ENCODE data around the gene CLCN4.

Gene CLCN4

DNA sequence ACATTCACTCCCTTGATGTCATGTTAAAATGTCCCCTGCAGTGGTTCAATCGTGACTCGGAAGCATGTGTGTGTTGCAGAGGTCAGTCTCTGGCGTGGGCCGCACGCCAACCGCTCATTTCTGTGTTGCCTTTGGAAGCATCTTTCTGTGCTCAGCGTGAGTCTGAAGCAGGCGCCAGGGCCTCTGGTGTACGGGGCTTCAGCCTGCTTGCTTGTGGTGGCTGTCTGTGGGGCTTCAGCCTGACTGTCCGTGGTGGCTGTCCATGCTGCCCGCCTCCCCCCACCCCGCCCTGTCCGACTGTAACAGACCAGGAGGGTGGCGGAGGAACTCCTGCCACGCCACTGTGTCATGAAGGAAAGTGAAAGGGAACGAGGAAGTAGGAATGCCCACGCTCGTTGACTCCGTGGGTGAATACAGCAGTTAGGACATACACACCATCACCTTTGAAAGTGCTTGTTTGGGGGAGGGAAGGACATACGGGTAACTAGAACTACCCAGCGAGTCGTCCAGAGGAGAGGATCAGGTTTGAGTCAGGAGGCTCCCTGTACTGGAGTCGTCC lies 14.7 kb upstream of the CLCN4 start:
- H3K4me1 ChIP-seq: no peaks in the 10 kb centered on the region
- H3K9ac ChIP-seq: no peak overlapping the region
- no peak overlapping the region for H3K27ac ChIP-seq
- H3K9me3 ChIP-seq (ENCODE audit: control insufficient read depth, low read length): no peaks in the 10 kb centered on the region
- no peak overlapping the region for H3K4me3 ChIP-seq (ENCODE audit: low read depth, low read length)
- TF ChIP-seq, protein P1, sequence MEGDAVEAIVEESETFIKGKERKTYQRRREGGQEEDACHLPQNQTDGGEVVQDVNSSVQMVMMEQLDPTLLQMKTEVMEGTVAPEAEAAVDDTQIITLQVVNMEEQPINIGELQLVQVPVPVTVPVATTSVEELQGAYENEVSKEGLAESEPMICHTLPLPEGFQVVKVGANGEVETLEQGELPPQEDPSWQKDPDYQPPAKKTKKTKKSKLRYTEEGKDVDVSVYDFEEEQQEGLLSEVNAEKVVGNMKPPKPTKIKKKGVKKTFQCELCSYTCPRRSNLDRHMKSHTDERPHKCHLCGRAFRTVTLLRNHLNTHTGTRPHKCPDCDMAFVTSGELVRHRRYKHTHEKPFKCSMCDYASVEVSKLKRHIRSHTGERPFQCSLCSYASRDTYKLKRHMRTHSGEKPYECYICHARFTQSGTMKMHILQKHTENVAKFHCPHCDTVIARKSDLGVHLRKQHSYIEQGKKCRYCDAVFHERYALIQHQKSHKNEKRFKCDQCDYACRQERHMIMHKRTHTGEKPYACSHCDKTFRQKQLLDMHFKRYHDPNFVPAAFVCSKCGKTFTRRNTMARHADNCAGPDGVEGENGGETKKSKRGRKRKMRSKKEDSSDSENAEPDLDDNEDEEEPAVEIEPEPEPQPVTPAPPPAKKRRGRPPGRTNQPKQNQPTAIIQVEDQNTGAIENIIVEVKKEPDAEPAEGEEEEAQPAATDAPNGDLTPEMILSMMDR (IDR thresholded peaks at IDR 0.05): no peak
- H3K79me2 ChIP-seq: no peaks in the 10 kb centered on the region
- H3K27me3 ChIP-seq (ENCODE audit: control insufficient read depth, insufficient read depth, low read length): no peaks in the 10 kb centered on the region
- H3K36me3 ChIP-seq (ENCODE audit: control insufficient read depth, insufficient read depth, low read length): no peaks in the 10 kb centered on the region
- H2AFZ ChIP-seq: no peak overlapping the region
- H3K4me2 ChIP-seq (ENCODE audit: low read length): no peak overlapping the region

DNA sequence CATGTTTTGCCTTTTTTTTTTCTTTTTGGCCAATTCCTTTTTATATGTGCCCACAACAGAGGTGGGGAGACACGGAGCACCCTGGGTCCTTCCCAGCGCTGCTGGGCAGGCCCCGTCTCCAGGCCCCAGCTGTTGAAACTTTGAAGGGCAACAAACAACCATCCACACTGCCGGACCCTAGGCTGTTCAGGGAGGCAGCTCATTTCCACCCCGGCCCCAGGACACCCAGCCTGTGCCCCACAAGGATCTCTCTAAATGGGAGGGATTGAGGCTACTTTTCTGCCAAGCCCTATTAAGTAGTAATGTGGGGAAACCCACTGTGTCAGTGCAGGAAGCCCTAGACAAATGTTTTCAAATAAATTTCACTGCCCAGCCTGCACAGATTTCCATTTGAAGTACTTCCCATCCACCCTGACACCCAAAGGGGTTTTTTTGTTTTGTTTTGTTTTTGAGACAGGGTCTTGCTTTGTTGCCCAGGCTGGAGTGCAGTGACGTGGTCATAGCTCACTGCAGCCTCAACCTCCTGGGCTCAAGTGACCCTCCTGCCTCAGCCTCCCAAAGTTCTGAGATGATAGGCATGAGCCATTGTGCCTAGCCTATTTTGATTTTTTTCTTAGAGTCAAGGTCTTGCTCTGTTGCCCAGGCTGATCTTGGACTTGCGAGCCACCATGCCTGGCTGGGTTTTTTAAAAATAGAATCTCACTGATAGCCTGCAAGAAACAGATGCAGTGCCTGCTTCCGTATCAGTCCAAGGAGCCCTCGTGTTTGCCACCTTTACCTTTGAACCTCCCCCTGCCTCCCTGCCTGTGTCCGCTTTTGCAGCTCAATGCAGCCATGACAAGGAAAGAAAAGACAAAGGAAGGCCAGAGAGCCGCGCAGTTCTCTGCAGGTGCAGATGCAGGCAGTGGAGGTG lies 13.4 kb upstream of the CLCN4 start:
- H3K9me3 ChIP-seq (ENCODE audit: control insufficient read depth, low read length): no peaks in the 10 kb centered on the region
- no peaks in the 10 kb centered on the region for H3K4me1 ChIP-seq
- H3K36me3 ChIP-seq (ENCODE audit: control insufficient read depth, insufficient read depth, low read length): no peaks in the 10 kb centered on the region
- TF ChIP-seq, protein P1 (IDR thresholded peaks at IDR 0.05): no peak
- H3K27ac ChIP-seq: no peak overlapping the region
- H3K4me2 ChIP-seq (ENCODE audit: low read length): no peak overlapping the region
- no peaks in the 10 kb centered on the region for H3K27me3 ChIP-seq (ENCODE audit: control insufficient read depth, insufficient read depth, low read length)
- no peak overlapping the region for H3K4me3 ChIP-seq (ENCODE audit: low read depth, low read length)
- H2AFZ ChIP-seq: peak overlapping the region; percentile 22
- no peak overlapping the region for H3K9ac ChIP-seq
- no peaks in the 10 kb centered on the region for H3K79me2 ChIP-seq

DNA sequence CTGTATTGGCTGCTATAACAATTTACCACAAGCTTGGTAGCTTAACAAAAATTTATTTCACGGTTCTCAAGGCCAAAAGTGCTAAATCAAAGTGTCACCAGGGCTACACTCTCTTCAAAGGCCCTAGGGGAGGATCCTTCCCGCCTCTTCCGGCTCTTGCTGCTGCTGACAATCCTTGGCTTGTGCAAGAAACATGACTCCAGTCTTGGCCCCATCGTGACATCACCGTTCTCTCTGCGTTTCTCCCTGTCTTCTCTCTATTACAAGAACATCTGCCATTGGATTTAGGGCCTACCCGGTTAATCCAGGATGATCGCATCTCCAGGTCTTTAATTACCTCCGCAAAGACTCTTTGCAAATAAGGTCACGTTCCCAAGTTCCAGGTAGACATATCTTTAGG lies 10.4 kb upstream of the CLCN4 start:
- Histone ChIP-seq H3K27ac (no peak overlapping the region), H3K79me2 (no peaks in the 10 kb centered on the region)

DNA sequence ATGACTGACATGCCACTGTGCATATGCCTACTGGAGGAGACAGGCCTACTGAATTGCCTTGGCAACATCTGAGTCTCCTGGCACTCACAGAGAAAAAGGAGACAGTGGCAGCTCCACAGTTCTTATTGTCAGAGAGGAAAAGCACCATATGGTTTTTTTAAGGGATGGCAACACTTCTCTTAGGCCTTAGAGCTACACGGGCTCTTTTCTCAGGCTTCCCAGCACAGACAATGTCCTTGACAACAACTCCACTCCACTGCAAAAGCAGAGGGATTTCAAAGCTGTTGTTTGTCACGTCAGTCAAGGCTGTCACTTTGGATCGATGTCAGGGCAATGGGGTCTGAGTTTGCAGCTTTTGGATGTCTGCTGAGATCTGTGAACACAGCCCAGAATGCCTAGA lies 4.7 kb upstream of the CLCN4 start:
- Histone ChIP-seq H3K27ac (no peak overlapping the region), H3K36me3 (ENCODE audit: control insufficient read depth, insufficient read depth, low read length) (no peaks in the 10 kb centered on the region), H3K4me2 (ENCODE audit: low read length) (no peak overlapping the region), H3K9me3 (ENCODE audit: control insufficient read depth, low read length) (no peaks in the 10 kb centered on the region), H3K4me3 (ENCODE audit: low read depth, low read length) (no peak overlapping the region), H2AFZ (no peak overlapping the region), H3K9ac (no peak overlapping the region), H3K27me3 (ENCODE audit: control insufficient read depth, insufficient read depth, low read length) (no peaks in the 10 kb centered on the region), H3K79me2 (no peaks in the 10 kb centered on the region), H3K4me1 (no peaks in the 10 kb centered on the region)
- TF ChIP-seq, protein P1 (IDR thresholded peaks at IDR 0.05): no peak

More for the DNA sequence above, 10.4 kb upstream of the CLCN4 start:
- Histone ChIP-seq H2AFZ (no peak overlapping the region), H3K36me3 (ENCODE audit: control insufficient read depth, insufficient read depth, low read length) (no peaks in the 10 kb centered on the region), H3K9ac (no peak overlapping the region), H3K4me1 (no peaks in the 10 kb centered on the region), H3K27me3 (ENCODE audit: control insufficient read depth, insufficient read depth, low read length) (no peaks in the 10 kb centered on the region), H3K4me3 (ENCODE audit: low read depth, low read length) (no peak overlapping the region), H3K9me3 (ENCODE audit: control insufficient read depth, low read length) (no peaks in the 10 kb centered on the region), H3K4me2 (ENCODE audit: low read length) (no peak overlapping the region)
- TF ChIP-seq, protein P1 (IDR thresholded peaks at IDR 0.05): no peak

All from parathyroid adenoma (tissue), 2 donors.